Measurements from ENCODE around the gene SVEP1.
"Not testable (repeated sequence)": the region's sequence is repeated elsewhere in the genome, so short reads cannot be mapped to it uniquely, and the experiment has no call there.

SVEP1 gene

DNA sequence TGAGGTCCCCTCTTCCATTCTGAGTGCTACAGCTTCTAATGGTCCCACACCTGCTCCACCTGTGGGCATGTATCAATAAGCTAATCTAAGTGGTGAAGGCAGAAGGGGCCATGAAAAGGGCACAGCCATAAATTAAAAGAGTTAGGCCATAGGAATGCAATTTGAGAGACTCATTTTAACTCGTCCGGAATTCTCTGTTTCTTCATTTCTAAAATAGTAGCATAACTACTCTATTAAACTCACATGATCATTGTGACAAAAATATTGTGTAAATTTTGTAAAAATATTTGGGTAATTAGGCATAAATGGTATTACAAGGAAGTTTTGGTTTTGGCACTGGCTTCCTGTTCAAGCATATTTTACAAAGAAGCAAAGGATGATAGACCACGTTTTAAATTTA, 138.7 kb downstream of the SVEP1 start:
- no peak for DNase-seq

DNA sequence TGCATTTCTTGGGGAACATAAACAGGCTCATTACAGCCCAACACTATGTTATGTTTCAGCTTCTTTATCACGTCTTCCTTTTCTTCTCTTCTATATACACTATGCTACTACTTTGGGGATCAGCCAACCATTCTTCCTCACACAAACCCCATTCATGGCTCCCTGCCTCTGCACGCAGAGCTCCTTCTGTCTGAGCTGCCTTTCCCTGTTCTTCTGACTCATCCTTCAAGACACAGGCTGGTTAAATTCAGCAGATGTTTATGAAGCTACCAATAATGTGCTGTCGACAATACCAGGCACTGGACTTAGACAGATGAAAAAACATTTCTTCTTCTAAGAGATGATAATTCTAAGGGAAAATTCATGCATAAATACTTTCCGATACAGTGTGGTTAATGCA, 139.4 kb downstream of the SVEP1 start:
- DNase-seq = no peak

DNA sequence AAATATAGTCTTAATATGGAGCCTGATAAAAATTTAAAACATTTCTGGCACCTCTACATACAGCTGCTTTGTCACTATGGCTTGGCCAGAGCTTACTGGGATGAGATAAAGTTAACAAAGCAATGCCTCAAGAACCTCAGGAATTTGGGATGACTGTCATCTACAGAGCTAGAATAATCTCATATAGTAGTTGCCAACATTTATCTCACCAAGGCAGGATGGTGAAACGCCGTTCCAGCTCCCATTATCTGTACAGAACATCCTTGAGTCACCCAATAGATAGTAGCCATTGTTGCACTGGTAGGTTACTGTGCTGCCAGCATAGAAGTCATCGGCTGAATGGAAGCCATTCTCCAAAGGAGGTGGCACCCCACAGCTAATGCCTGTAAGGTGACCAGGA, 147.3 kb downstream of the SVEP1 start:
- no peak for DNase-seq

DNA sequence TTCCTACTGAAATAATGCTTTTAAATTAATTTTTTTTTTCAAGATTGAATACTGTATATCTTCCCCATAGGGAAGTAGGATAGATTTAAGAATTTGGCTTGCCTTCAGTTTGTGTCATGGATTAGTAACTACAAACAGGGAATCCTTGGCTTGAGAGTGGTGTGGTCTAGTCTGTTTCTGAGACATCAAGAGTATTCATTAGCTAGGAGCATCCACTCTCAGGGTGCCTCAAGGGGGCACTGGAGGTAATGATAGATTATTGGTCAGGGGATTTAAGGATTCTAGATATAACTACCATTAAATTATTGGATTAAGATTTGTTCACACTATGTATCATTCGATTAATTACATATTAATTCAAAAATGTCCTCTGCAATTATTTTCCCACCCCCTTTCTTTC, 150.1 kb downstream of the SVEP1 start:
- no peak for DNase-seq

DNA sequence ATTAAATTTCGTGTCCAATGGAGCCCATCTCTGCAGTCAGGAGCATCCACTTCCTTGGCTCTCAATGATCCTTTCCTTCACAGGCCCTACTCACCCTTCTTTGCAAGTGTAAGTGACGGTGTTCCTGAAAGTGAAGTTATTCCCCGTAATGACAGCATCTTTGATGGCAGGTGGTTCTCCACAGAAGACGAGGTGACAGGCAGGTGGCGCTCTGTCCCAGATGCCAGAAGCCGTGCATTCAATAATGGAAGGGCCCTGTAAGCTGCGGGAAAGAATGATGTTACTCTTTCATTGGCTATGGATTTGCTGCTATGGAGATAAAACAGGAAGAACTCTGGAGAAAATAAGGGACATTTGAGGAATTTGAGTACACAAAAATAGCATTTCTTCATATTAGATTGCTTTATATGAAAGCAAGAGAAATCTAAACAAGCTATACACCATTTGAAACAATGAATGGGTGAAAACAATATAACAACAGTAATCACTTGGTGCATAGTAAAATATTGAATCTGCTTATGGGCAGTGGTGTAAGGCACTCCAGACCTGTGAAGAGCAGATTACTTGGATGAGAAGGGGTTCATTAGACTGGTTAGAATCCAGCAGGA, 151.9 kb downstream of the SVEP1 start:
- DNase-seq = peak; percentile 18 to 56

DNA sequence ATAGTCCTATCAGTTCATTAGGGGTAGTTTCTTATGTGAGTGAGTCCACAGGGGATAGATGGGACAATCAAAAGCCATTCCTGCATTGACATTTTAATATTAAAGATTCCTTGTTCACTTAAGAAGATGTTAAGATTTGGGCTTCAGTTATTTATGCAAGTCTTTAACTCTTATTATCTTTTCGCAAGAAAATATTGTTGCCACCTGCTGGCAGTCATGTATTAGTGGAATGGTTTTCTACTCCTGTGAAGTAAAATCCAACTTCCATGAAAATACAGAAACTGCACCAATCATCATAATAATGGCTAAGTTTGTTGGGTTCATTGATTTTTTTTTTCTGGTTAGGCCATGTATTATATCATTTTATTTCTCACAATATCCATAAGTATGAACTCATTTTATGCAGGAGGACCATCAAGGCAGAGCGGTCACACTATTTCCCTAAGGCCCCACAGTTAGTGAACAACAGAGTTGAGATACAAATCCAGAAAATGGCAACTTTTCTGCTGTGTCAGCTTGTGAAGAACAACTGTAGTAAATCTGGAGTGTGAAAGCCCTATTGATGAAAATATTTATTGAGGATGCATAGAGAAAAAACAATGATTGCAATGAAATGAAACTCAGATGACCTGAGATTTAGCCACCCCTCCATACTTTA, 153.4 kb downstream of the SVEP1 start:
- peak; percentile 7 to 11 for DNase-seq

DNA sequence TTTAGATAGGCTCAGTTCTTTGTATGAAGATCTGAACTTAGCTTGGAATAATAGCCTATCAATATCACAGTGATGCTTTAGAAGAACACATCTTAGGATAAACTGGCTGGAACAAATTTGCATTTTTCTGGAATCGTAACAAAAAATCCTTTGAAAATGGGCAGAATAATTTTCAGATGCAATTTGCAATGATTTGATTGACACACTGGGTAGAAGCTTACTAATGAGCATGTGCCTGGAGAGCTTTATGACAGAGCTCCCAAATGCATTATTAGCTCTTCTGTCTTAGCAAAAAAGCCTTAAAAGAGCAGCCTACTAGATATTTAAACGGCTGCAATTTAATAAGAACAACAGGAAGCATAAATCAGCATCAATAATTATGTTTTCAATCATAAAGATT, 165.1 kb downstream of the SVEP1 start:
- no peak for DNase-seq

DNA sequence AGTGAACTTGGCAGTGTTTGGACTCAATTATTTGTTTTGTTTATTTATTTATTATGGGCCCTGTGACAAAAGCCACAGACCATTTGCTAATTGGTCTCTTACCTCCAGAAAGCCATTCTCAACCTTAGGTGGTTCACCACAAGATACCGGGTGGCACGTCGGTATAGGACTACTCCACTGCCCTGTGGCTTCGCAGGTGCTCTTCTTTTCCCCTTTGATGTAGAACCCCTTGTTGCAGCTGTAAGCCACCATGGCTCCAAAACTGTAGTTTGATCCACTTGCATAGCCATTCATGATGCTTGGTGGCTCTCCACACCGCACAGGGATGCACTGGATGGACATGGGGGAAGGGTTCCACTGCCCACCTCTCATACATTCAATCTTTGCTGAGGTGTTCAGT, 168.6 kb downstream of the SVEP1 start:
- DNase-seq = no peak

DNA sequence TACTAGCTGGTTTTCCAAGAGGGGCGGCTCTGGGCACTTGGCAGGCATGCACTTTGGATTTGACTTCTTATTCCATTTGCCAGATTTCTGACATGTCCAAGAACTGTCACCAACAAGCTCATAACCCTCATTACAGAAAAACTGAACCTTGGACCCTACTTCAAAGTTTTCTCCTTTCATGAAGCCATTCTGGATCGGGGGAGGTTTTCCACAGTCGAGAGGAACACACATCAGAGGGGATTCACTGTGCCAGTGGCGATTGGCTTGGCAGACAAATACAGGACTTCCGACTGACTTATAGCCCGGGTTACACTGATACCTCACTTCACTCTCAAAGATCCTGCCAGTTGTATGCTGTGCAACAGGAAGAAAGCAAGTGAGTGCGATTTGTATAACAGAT, 170.9 kb downstream of the SVEP1 start:
- DNase-seq = no peak

DNA sequence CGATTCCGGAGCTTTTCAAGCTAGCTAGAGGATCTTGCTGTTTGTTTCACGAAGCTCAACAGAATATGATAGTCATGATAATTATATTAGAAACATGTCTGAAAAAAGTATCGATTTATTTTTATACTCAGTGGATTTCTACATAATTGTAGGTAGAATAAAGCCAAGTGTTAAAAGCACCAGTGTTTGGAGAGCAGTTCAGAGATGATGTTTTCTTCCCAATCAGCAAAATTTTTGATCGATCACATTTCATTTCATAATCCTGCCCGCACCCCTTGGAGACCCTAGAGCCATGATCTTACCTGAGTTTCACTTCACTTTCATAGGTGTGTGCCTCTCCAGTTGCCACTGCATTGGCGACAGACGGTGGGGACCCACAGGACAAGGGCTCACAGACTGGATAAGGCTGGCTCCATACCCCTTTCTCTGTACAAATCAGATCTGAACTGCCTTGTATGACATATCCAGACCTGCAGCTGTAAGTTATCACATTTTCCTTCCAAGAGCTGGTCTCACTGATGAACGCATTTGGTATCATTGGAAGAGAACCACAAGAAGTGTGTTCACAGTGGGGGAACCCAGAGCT, 173.6 kb downstream of the SVEP1 start:
- no peak for DNase-seq

DNA sequence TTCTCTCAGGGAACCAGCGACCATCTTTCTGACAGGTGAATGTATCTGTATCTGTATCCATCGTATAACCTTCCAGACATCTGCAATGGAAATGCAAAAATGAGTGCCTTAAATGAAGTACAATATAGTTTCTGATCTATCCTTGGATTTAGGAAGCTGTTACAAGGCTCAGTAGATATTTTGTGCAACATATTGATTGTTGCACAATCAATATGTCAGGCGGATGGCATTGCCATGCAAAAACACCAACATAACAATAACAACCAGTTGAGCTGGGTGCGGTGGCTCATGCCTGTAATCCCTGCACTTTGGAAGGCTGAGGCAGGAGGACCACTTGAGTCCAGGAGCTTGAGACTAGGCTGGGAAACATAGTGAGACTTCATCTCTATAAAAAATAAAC, 175.1 kb downstream of the SVEP1 start:
- DNase-seq = no peak

DNA sequence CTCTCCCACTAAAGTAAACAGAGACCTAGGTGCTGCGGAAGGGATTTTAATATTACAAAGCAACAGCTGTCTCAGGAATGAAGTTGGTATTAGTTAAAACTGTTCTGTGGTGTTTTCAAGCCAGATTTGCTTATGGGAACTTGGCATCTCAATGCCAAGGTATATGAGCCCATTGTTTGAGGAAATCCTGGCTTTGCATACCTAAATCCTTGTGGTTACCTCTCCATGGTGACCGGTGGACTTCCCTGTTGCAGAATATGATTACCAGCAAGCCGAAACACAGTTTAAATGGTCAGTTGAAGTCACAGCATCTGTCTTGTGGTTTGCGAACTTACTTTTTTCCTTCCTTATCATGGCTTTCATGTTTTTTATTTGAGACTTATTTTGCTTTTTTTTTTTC, 179.6 kb downstream of the SVEP1 start:
- no peak for DNase-seq

DNA sequence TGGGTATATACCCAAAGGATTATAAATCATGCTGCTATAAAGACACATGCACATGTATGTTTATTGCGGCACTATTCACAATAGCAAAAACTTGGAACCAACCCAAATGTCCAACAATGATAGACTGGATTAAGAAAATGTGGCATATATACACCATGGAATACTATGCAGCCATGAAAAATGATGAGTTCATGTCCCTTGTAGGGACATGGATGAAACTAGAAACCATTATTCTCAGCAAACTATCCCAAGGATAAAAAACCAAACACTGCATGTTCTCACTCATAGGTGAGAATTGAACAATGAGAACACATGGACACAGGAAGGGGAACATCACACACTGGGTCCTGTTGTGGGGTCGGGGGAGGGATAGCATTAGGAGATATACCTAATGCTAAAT, 180.5 kb downstream of the SVEP1 start:
- not testable (repeated sequence) for DNase-seq

DNA sequence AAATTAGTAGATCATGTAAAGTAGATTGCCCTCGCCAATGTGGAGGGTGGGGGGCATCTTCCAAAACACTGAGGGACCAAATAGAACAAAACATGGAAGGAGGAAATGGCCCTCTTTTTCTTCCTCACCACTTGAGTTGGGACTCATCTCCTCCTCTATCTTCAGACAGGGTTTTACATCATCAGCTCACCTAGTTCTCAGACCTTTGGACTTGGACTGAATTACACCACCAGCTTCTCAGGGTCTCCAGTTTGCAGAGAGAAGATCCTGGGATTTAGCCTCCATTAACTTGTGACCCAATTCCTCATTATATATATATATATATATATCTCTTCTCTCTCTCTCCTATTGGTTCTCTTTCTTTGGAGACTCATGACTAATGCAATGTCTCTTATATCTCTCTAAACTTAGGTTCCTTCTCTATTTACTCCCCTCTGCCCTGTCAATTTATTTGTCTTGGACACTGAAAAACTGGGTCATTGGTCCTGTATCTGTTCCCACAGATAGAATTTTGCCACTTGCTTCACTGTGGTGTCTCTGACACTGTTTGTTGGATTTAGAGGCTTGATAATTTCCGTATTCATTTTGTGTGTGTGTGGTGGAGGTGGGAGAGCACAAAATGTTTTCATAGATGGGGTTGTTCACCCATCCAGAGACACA, 187.6 kb downstream of the SVEP1 start:
- DNase-seq = no peak

DNA sequence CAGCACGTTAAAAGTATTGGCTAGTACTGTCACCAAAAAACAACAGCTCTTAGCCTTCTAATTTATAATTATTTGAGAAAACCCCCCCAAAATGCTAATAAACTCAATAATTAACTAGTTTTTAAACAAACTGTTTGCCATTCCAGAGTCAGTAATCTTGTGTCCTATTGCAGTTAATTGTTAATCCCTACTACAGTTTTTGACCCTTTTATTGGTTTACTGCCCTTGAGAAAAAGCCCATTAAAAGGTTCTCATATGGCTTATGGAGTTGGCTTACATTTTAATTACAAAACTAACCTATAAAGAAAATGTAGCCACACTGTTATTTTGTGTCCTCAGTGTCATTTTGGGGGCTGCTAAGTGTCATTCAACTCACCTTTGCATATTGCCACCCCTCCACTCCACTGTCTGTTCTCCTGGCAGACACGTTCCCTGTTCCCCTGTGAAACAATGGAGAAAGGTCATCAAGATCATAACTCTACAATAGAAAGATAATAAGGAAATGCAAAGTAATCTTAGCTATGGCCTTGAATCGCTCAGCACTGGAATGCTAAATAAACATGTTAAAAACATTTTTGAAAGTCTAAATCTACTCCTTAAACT, 190.3 kb downstream of the SVEP1 start:
- DNase-seq = no peak

DNA sequence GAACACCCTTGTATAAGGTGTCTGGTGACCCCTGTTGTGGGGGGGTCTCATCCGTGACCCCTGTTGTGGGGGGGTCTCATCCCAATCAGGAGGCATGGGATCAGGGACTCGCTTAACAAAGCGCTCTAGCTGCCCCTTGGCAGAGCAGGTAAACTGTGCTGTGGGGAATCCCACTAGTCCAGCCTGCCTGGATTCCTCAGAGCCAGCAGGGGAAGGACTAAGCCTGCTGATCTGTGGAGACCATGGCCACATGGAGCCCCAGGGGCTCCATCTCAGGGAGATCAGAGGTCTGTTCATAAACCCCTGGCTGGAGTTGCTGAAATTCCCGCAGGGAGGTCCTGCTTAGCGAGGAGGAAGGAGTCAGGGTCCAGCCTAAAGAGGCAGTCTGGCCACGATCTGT, 196.1 kb downstream of the SVEP1 start:
- DNase-seq = no peak

DNA sequence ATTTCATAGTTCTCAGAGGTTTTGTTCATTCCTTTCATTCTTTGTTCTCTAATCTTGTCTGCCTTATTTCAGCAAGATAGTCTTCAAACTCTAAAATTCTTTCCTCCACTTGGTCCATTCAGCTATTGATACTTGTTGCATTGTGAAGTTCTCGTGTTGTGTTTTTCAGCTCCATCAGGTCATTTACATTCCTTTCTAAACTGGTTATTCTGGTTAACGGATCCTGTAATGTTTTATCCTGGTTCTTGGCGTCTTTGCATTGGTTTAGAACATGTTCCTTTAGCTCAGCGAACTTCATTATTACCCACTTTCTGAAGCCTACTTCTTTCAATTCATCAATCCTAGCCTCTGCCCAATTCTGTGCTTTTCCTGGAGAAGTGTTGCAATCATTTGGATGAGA, 196.8 kb downstream of the SVEP1 start:
- no peak for DNase-seq

DNA sequence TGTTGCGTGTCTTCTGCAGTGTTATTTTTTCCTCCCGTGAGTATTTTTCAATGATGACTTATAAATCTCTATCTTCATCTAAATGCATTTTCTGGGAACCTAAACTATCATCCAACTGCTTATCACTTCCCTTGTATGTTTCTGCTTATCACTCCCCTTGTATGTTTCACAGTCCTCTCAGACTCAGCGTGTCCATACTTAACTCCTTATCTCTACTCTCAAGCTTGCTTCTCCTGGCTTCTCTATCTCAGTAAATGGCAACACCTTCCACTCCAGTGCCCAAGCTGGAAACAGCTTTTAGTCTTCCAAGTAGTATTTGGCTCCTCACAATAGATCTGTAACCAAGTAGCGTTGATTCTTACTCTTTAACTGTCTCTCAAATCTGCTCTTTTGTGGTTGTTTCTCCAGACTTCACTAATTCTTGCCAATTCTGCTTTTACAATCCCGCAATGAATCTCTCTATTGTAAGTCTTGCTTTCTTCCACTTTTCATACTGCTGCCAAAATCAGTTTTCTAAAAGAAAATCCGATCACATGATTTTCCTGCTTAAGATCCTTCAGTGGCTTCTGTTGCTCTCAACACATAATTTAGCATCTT, 208.0 kb downstream of the SVEP1 start:
- no peak for DNase-seq

DNA sequence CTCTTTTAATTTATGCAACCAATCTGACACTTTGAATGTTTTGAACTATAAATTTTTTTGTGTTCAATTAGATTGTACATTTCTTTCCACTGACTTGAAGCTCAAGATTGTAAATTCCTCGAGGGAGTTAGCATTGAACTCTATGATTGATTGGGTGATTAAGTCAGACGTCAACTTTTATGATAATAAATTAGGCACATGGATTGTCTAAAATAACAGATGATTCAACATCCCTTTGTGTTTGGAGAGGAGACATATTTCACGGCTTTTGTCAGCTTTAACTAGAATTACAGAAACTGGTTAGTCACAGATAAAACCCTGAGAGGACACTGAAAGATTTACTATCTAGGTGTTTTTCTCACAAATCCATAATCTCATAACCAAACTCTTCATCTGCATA, 209.2 kb downstream of the SVEP1 start:
- DNase-seq = no peak

DNA sequence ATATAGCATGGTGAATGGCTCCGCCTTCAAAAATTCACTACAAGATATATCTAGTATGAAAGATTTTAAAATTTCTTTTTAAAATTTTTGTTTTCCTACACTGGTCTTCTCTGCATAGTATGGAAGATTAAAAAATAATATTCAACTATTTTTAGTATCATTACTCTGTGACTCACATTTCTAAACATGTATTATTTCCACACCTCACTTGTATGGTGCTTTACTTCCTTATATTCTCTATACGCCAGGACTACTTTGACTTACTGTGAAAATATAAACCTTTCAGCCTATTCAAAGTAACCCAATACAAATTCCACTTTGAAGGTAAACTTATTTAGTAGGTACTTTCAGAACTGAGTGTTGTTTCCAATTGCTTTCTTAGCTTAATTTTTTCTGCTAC, 215.1 kb downstream of the SVEP1 start:
- DNase-seq = peak; percentile 23 to 29

DNA sequence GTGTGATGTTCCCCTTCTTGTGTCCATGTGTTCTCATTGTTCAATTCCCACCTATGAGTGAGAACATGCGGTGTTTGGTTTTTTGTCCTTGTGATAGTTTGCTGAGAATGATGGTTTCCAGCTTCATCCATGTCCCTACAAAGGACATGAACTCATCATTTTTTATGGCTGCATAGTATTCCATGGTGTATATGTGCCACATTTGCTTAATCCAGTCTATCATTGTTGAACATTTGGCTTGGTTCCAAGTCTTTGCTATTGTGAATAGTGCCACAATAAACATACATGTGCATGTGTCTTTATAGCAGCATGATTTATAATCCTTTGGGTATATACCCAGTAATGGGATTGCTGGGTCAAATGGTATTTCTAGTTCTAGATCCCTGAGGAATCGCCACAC, 220.5 kb downstream of the SVEP1 start:
- DNase-seq = not testable (repeated sequence)

DNA sequence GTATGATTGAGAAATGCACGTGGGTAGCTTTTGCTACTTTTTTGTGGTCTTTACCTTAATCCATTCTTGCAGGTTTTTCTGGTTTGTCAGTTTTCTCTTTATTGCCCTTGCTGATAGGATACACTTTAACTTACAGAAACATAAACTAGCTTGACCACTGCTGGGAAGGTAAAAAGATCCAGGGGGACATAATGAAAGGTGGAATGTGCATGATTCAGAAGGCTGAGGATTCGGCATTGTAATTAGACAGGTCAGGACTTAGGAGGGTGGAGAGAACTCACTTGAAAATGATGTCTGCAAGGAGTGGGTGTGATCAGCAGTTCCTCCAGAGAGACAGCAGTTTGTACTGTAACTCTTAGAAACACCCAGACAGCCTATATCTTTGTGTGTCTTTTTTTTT, 222.0 kb downstream of the SVEP1 start:
- peak in 1 of 2 donors; percentile 13 for DNase-seq

DNA sequence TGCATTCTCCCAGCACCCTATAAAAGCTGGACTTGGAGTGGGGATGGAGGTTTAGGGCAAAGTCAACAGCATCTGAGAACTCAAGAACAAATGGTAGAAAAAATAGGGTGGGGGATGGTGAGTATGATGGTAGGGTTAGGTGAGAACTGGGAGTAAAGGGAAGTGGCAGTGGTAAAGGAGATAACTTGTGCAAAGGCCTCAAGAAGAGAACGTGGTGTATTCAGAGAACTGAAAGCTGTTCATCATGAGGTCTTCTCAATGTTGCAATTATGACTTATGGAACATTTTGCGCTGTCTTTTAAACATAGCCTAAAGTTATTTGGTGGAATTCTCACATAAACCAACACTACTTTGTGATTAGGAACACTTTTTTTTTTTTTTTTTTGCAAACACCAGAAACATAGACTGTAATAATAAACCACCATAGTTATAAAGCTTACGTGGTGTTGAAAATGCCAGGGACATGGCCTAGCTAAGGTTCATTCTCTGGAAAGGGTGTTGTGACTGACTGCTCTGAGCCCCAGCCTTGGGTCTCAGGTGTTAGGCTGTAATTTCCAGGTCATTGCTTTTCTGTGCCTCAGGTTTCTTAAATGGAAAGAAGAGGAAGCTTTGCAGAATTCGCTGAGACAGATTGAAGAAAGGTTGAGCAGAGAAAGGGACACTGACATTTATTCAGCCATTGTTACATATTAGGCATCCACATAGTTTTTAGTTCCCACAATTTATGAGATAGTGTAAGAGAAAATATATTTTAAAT, 222.7 kb downstream of the SVEP1 start:
- DNase-seq = peak; percentile 16 to 52
